ENCODE measurements around the gene STXBP3. TPM values are rescaled to one million over a fixed set of nuclear protein-coding genes. Genes with fewer than 3 reads are reported as not detected.

The STXBP3 gene
- polyA plus RNA-seq, 3 donors = 32.3 to 56.2 (median 48.3) TPM

- H3K79me2 ChIP-seq (ENCODE audit: insufficient read depth, low read length) = no peaks in the 10 kb centered on the region
- no peaks in the 10 kb centered on the region for H3K9me3 ChIP-seq (replicated peaks in 1 of 2; ENCODE audit: control insufficient read depth in 1 of 2, insufficient read depth in 1 of 2, low read length in 2 of 2)
- H3K36me3 ChIP-seq (replicated peaks in 1 of 2; ENCODE audit: control insufficient read depth in 1 of 2, insufficient read depth in 2 of 2, low read length in 2 of 2) = no peaks in the 10 kb centered on the region
- Mint-ChIP-seq H3K36me3 (peaks cover 0 to 1% of the 10 kb centered on the region in 2 donors), H3K4me1 (peaks cover 37% of the 10 kb centered on the region), H3K27ac (no peak overlapping the region), H3K27me3 (ENCODE audit: low read depth in 3 of 3) (peaks cover 0 to 2% (median 0%) of the 10 kb centered on the region in 3 donors), H3K4me3 (no peak overlapping the region), H3K9me3 (no peaks in the 10 kb centered on the region)
- no peak overlapping the region for H3K4me2 ChIP-seq (replicated peaks; ENCODE audit: extremely low read depth, low read length, poor library complexity, severe bottlenecking)
- intact Hi-C loops (cut with micrococcal nuclease) = no loop called here
- no peaks in the 10 kb centered on the region for H3K27me3 ChIP-seq (ENCODE audit: control insufficient read depth in 2 of 2, insufficient read depth in 2 of 2, low read length in 2 of 2)
- no peak overlapping the region for H3K4me3 ChIP-seq (replicated peaks in 1 of 3; ENCODE audit: low read depth in 2 of 3, low read length in 3 of 3)
- no peak overlapping the region for H2AFZ ChIP-seq (ENCODE audit: insufficient read depth, low read depth, low read length, poor library complexity, severe bottlenecking)
- no peak for DNase-seq
- TF ChIP-seq CTCF (IDR thresholded peaks at IDR 0.05) = no peak
- H4K20me1 ChIP-seq (ENCODE audit: insufficient read depth, low read length) = no peaks in the 10 kb centered on the region
- H3K4me1 ChIP-seq (ENCODE audit: control insufficient read depth in 1 of 2, insufficient read depth in 2 of 2, low read length in 2 of 2) = peaks cover 22 to 23% of the 10 kb centered on the region in 2 donors
- H3K9ac ChIP-seq (ENCODE audit: insufficient read depth, low read length, poor library complexity, severe bottlenecking) = no peak overlapping the region
- no peak overlapping the region for H3K27ac ChIP-seq (ENCODE audit: low read depth in 1 of 2, low read length in 2 of 2)
These were observed 102.3 kb downstream of the STXBP3 start for GRCh38 chr1:108848806-108849205.

- H3K27ac ChIP-seq (ENCODE audit: low read depth in 1 of 2, low read length in 2 of 2) = no peak overlapping the region
- H3K27me3 ChIP-seq (ENCODE audit: control insufficient read depth in 2 of 2, insufficient read depth in 2 of 2, low read length in 2 of 2) = no peaks in the 10 kb centered on the region
- Mint-ChIP-seq H3K36me3 (peaks cover 0 to 1% of the 10 kb centered on the region in 2 donors), H3K4me1 (peaks cover 42% of the 10 kb centered on the region), H3K27me3 (ENCODE audit: low read depth in 3 of 3) (no peaks in the 10 kb centered on the region), H3K27ac (no peak overlapping the region), H3K9me3 (no peaks in the 10 kb centered on the region), H3K4me3 (no peak overlapping the region)
- no peak for TF ChIP-seq CTCF (IDR thresholded peaks at IDR 0.05)
- no peak overlapping the region for H3K9ac ChIP-seq (ENCODE audit: insufficient read depth, low read length, poor library complexity, severe bottlenecking)
- H3K79me2 ChIP-seq (ENCODE audit: insufficient read depth, low read length) = no peaks in the 10 kb centered on the region
- H3K36me3 ChIP-seq (replicated peaks in 1 of 2; ENCODE audit: control insufficient read depth in 1 of 2, insufficient read depth in 2 of 2, low read length in 2 of 2) = no peaks in the 10 kb centered on the region
- no peaks in the 10 kb centered on the region for H3K9me3 ChIP-seq (replicated peaks in 1 of 2; ENCODE audit: control insufficient read depth in 1 of 2, insufficient read depth in 1 of 2, low read length in 2 of 2)
- H4K20me1 ChIP-seq (ENCODE audit: insufficient read depth, low read length) = no peaks in the 10 kb centered on the region
- H3K4me3 ChIP-seq (replicated peaks in 1 of 3; ENCODE audit: low read depth in 2 of 3, low read length in 3 of 3) = no peak overlapping the region
- 30% methylated on average over 5 of the region's 7 CpGs for WGBS (ENCODE audit: insufficient coverage)
- no peak for DNase-seq
- H3K4me2 ChIP-seq (replicated peaks; ENCODE audit: extremely low read depth, low read length, poor library complexity, severe bottlenecking) = no peak overlapping the region
- H2AFZ ChIP-seq (ENCODE audit: insufficient read depth, low read depth, low read length, poor library complexity, severe bottlenecking) = no peak overlapping the region
- intact Hi-C loops (cut with micrococcal nuclease) = no loop called here
- H3K4me1 ChIP-seq (ENCODE audit: control insufficient read depth in 1 of 2, insufficient read depth in 2 of 2, low read length in 2 of 2) = peaks cover 22 to 23% of the 10 kb centered on the region in 2 donors
These were observed 104.5 kb downstream of the STXBP3 start for GRCh38 chr1:108850929-108851328.
